Lung (tissue), 12 donors: Measurements from ENCODE around the gene DHDH. TPM values are rescaled to one million over a fixed set of nuclear protein-coding genes. Genes with fewer than 3 reads are reported as not detected.
"Not testable (repeated sequence)": the region's sequence is repeated elsewhere in the genome, so short reads cannot be mapped to it uniquely, and the experiment has no call there.

Experiments used
- ATAC-seq: fragments of 200-7000 bp; cut with Tn5 transposase; one replicate; pipeline ENCODE4 v1.9.1; 2020; ENCODE audit warnings: moderate number of reproducible peaks; ENCODE audit not compliant: insufficient read depth, low FRiP score
- DNase-seq, 3 donors: peaks; one replicate each; pipeline ENCODE4 v3.0.0-alpha.2; 2013 to 2017
- H3K27ac ChIP-seq, 2 donors: one replicate each; pipeline ENCODE4 v1.5.1; 2013; ENCODE audit warnings: mild to moderate bottlenecking in 2 of 2, moderate library complexity in 2 of 2, control low read depth in 1 of 2, inconsistent platforms in 1 of 2, low read depth in 1 of 2, low read length in 1 of 2
- H3K27me3 ChIP-seq, 3 donors: one replicate each; pipeline ENCODE4 v1.5.1; 2013; ENCODE audit warnings: low read length in 2 of 3; ENCODE audit not compliant: control insufficient read depth in 3 of 3, insufficient read depth in 3 of 3
- H3K36me3 ChIP-seq, 4 donors: one replicate each; pipeline ENCODE4 v1.5.1; 2013; ENCODE audit warnings: low read length in 4 of 4, mild to moderate bottlenecking in 1 of 4, moderate library complexity in 1 of 4; ENCODE audit not compliant: control insufficient read depth in 4 of 4, insufficient read depth in 4 of 4
- H3K4me1 ChIP-seq, 5 donors: one replicate each; pipeline ENCODE4 v1.5.1; 2013; ENCODE audit warnings: low read length in 5 of 5, mild to moderate bottlenecking in 2 of 5, moderate library complexity in 1 of 5; ENCODE audit not compliant: control insufficient read depth in 5 of 5, insufficient read depth in 5 of 5
- H3K4me3 ChIP-seq: one replicate; pipeline ENCODE4 v1.5.1; 2013; ENCODE audit warnings: mild to moderate bottlenecking, control low read depth, moderate library complexity
- H3K9ac ChIP-seq, 2 donors: one replicate each; pipeline ENCODE4 v1.5.1; 2013; ENCODE audit warnings: low read length in 2 of 2, control low read depth in 1 of 2; ENCODE audit not compliant: insufficient read depth in 1 of 2
- H3K9me3 ChIP-seq, 4 donors: one replicate each; pipeline ENCODE4 v1.5.1; 2013; ENCODE audit warnings: low read length in 3 of 4, mild to moderate bottlenecking in 1 of 4, moderate library complexity in 1 of 4; ENCODE audit not compliant: control insufficient read depth in 4 of 4, insufficient read depth in 3 of 4
- WGBS, 2 donors: extraction: QIAGEN DNeasy Blood & Tissue Kit; methylation state at CpG; one replicate each; pipeline ENCODE4 v1.1.7; 2013; 5-methylcytosine and 5-hydroxymethylcytosine counted together
- polyA plus RNA-seq, 2 donors: library from polyadenylated mRNA; stranded (reverse); fragments of 200-250 nt; gene quantifications; one replicate each; pipeline ENCODE4 v1.2.1, GENCODE V29; 2013
- total RNA-seq, 2 donors: library from RNA; depleted of rRNA in 1 of 2; stranded (reverse); fragments of >200 nt in 1 of 2; gene quantifications; one replicate each; pipeline ENCODE4 v1.2.1, GENCODE V29; 2014 to 2021
- TF ChIP-seq, protein P1 (sequence below): IDR thresholded peaks from 2 replicates; pipeline ENCODE4 v1.5.1; 2012; ENCODE audit warnings: mild to moderate bottlenecking; ENCODE audit errors: control extremely low read depth, extremely low read depth
- donor health status: control.
- donor health status: control.
- donor health status: Bipolar disorder and iron deficiency.
- donor health status: healthy.
- donor health status: DM: yes; HTN: yes; CAD: no.

The DHDH gene
- total and polyA plus RNA-seq, 4 donors = 0.51 to 6.0 (median 1.9) TPM

GRCh38 chr19:48915757-48916156 lies 17.7 kb upstream of the DHDH start:
- TF ChIP-seq, protein P1, sequence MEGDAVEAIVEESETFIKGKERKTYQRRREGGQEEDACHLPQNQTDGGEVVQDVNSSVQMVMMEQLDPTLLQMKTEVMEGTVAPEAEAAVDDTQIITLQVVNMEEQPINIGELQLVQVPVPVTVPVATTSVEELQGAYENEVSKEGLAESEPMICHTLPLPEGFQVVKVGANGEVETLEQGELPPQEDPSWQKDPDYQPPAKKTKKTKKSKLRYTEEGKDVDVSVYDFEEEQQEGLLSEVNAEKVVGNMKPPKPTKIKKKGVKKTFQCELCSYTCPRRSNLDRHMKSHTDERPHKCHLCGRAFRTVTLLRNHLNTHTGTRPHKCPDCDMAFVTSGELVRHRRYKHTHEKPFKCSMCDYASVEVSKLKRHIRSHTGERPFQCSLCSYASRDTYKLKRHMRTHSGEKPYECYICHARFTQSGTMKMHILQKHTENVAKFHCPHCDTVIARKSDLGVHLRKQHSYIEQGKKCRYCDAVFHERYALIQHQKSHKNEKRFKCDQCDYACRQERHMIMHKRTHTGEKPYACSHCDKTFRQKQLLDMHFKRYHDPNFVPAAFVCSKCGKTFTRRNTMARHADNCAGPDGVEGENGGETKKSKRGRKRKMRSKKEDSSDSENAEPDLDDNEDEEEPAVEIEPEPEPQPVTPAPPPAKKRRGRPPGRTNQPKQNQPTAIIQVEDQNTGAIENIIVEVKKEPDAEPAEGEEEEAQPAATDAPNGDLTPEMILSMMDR = no peak
- H3K36me3 ChIP-seq = peaks cover 3 to 49% (median 39%) of the 10 kb centered on the region in 4 donors
- no peak overlapping the region for H3K9ac ChIP-seq
- H3K4me3 ChIP-seq = no peak overlapping the region
- H3K9me3 ChIP-seq = no peaks in the 10 kb centered on the region
- peaks cover 0 to 3% (median 0%) of the 10 kb centered on the region in 5 donors for H3K4me1 ChIP-seq
- 69 to 84% methylated on average over 8 of the region's 8 CpGs for WGBS, 2 donors
- no peak overlapping the region for H3K27ac ChIP-seq
- no peak for ATAC-seq
- DNase-seq = peak in 1 of 3 donors; percentile 44
- no peaks in the 10 kb centered on the region for H3K27me3 ChIP-seq

DNA sequence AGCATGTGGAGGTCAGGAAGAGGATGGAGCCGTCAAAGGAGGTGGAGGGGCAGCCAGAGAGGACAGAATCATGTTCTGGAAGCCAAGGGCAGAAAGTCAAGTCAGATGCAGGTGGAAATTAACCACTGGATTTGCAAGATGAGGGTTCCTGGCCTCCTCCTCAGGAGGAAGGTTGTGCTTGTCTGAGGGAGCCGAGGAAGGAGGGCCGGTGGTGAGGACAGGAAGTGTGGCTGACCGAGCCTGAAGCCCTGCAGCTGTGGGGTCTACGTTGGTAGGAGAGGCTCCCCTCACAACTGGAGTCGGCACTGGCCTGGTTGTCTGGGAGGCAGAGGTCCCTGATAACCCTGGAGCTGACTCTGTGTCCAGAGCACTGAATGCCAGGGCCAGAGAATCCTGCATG lies 15.4 kb upstream of the DHDH start:
- Histone ChIP-seq H3K4me3 (no peak overlapping the region), H3K36me3 (peaks cover 15 to 60% (median 30%) of the 10 kb centered on the region in 4 donors), H3K9ac (no peak overlapping the region), H3K27me3 (no peaks in the 10 kb centered on the region), H3K4me1 (peaks cover 0 to 3% (median 0%) of the 10 kb centered on the region in 5 donors), H3K27ac (no peak overlapping the region), H3K9me3 (no peaks in the 10 kb centered on the region)
- TF ChIP-seq, protein P1 = no peak
- 68 to 83% methylated on average over 6 of the region's 6 CpGs for WGBS, 2 donors
- ATAC-seq (no peak), DNase-seq (no peak)

- Histone ChIP-seq H3K4me1 (peaks cover 0 to 3% (median 0%) of the 10 kb centered on the region in 5 donors), H3K36me3 (peaks cover 15 to 54% (median 25%) of the 10 kb centered on the region in 4 donors), H3K27me3 (no peaks in the 10 kb centered on the region), H3K9me3 (no peaks in the 10 kb centered on the region), H3K27ac (no peak overlapping the region), H3K4me3 (no peak overlapping the region), H3K9ac (no peak overlapping the region)
- TF ChIP-seq, protein P1 = no peak
- peak; percentile 29 to 48 (median 29) for DNase-seq
- no peak for ATAC-seq
- 91 to 93% methylated on average over 18 of the region's 18 CpGs for WGBS, 2 donors
Measured at GRCh38 chr19:48918801-48919247, 14.7 kb upstream of the DHDH start.

DNA sequence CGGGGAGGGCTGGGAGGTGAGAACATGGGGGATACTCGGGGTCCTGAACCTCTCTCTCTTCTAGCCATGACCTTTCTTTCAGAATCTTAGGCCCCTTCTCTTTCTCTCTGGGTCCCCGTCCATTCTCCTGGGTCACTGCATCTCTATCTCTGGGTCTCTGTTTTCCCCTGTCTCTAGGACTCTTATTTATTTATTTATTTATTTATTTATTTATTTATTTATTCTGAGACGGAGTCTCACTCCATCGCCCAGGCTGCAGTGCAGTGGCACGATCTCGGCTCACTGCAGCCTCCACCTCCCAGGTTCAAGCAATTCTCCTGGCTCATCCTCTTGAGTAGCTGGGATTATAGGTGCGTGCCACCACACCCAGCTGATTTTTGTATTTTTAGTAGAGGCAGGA lies 14.2 kb upstream of the DHDH start:
- not testable (repeated sequence) for H3K4me1 ChIP-seq, H3K9me3 ChIP-seq, DNase-seq, H3K27ac ChIP-seq, H3K4me3 ChIP-seq, H3K27me3 ChIP-seq, ATAC-seq, H3K9ac ChIP-seq
- H3K36me3 ChIP-seq = peaks cover 15 to 51% (median 23%) of the 10 kb centered on the region in 4 donors
- 93 to 99% methylated on average over 8 of the region's 8 CpGs for WGBS, 2 donors
